Neural crest cell (in vitro differentiated cells): ENCODE measurements around the gene LYPLAL1. TPM values are rescaled to one million over a fixed set of nuclear protein-coding genes. Genes with fewer than 3 reads are reported as not detected.

Experiments used
- DNase-seq: peaks from one replicate; pipeline ENCODE4 v3.0.0; 2021; ENCODE audit warnings: low read depth, mixed read lengths, low spot score
- H3K27ac Mint-ChIP-seq: one replicate; pipeline ENCODE4 v1.8.0; 2021; ENCODE audit warnings: mild to moderate bottlenecking, mixed read lengths; ENCODE audit not compliant: unreplicated experiment
- H3K27me3 Mint-ChIP-seq: 2 replicates; pipeline ENCODE4 v1.8.0; 2021; ENCODE audit warnings: low read depth, mild to moderate bottlenecking, mixed read lengths
- H3K36me3 Mint-ChIP-seq: 2 replicates; pipeline ENCODE4 v1.8.0; 2021; ENCODE audit warnings: low read depth, mild to moderate bottlenecking, mixed read lengths
- H3K4me1 Mint-ChIP-seq: 2 replicates; pipeline ENCODE4 v1.8.0; 2021; ENCODE audit warnings: mixed read lengths
- H3K4me3 Mint-ChIP-seq: one replicate; pipeline ENCODE4 v1.8.0; 2021; ENCODE audit warnings: mild to moderate bottlenecking, mixed read lengths
- H3K9me3 Mint-ChIP-seq: 2 replicates; pipeline ENCODE4 v1.8.0; 2021; ENCODE audit warnings: mixed read lengths
- total RNA-seq: library from RNA; stranded (reverse); gene quantifications from 2 replicates; pipeline ENCODE4 v1.2.1, GENCODE V29; 2021
- TF ChIP-seq, protein P1 (sequence below): fragments of 200-600 bp; sonication (generic); conservative IDR thresholded peaks from 2 replicates; pipeline ENCODE4 v1.5.0; 2021; ENCODE audit warnings: antibody characterized with exemption, mild to moderate bottlenecking

Gene LYPLAL1
- total RNA-seq, 1 donor from 2014 or later = 21.1 TPM

DNA sequence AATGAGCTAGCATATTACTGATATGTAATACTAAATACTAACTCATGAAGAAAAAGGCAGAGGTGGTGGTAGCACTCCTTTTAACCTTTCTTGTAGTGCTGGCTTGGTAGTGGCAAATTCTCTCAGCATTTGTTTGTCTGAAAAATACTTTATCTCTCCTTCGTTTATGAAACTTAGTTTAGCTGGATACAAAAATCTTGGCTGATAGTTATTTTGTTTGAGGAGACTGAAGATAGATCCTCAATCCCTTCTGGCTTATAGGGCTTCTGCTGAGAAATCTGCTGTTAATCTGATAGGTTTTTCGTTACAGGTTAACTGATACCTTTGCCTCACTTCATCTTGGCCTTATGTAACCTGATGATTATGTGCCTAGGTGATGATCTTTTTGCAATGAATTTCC is 87.8 kb downstream of the LYPLAL1 start:
- Mint-ChIP-seq H3K27me3 (no peaks in the 10 kb centered on the region), H3K4me1 (peaks cover 11% of the 10 kb centered on the region), H3K27ac (no peak overlapping the region), H3K4me3 (no peak overlapping the region), H3K9me3 (peaks cover 19% of the 10 kb centered on the region), H3K36me3 (peaks cover 24% of the 10 kb centered on the region)
- TF ChIP-seq, protein P1, sequence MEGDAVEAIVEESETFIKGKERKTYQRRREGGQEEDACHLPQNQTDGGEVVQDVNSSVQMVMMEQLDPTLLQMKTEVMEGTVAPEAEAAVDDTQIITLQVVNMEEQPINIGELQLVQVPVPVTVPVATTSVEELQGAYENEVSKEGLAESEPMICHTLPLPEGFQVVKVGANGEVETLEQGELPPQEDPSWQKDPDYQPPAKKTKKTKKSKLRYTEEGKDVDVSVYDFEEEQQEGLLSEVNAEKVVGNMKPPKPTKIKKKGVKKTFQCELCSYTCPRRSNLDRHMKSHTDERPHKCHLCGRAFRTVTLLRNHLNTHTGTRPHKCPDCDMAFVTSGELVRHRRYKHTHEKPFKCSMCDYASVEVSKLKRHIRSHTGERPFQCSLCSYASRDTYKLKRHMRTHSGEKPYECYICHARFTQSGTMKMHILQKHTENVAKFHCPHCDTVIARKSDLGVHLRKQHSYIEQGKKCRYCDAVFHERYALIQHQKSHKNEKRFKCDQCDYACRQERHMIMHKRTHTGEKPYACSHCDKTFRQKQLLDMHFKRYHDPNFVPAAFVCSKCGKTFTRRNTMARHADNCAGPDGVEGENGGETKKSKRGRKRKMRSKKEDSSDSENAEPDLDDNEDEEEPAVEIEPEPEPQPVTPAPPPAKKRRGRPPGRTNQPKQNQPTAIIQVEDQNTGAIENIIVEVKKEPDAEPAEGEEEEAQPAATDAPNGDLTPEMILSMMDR = no peak
- DNase-seq = no peak
